ENCODE measurements around the gene PHACTR3. TPM values are rescaled to one million over a fixed set of nuclear protein-coding genes. Genes with fewer than 3 reads are reported as not detected.
"Not testable (repeated sequence)": the region's sequence is repeated elsewhere in the genome, so short reads cannot be mapped to it uniquely, and the experiment has no call there.

PHACTR3 gene
- total RNA-seq, 1 donor from 2014 or later, result 6.8 TPM

DNA sequence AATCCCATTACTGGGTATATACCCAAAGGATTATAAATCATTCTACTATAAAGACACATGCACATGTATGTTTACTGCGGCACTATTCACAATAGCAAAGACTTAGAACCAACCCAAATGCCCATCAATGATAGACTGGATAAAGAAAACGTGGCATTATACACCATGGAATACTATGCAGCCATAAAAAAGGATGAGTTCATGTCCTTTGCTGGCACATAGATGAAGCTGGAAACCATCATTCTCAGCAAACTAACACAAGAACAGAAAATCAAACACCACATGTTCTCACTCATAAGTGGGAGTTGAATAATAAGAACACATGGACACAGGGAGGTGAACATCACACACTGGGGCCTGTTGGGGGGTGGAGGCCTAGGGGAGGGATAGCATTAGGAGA, 285.7 kb downstream of the PHACTR3 start:
- ATAC-seq; intact Hi-C loops (cut with micrococcal nuclease): not testable (repeated sequence)

DNA sequence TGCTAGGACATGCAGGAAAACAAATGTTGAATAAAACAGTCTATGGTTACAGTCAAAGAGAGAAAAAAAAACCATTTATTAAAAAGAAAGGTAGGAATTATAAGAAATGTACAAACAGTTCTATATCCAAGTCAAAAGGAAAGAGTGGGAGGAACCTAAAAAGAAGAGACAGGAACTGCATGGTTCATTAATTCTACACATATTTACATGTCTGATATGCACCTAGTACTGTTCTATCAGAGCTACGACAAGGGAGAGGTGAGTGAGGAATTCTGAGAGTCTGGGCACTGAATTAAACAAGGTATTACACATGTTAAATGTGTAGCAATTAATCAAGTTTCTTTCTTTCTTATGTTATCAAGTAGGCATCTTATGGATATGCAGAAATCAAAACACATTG, 287.2 kb downstream of the PHACTR3 start:
- intact Hi-C loops (cut with micrococcal nuclease), result no loop called here
- no peak for DNase-seq

More for the DNA sequence above, 285.7 kb downstream of the PHACTR3 start:
- not testable (repeated sequence) for DNase-seq

DNA sequence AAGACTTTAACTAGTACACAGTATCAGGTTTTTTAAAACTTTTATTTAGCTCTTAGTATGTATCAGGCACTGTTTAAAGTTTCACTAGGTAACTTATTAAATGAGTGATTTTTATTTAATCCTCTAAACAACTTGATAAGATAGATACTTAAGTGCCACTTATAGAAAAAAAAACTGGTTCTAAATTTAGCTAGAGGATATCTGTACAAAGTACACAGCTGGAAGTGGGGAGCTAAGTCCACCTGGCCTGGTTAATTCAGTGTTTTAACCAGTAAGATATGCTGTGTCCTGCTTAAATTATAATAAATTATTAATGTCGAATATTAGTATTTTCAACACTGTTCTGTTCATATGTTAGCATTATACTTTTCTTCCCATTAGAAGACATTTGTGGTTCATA, 291.6 kb downstream of the PHACTR3 start:
- intact Hi-C loops (cut with micrococcal nuclease), result no loop called here
- peak; percentile 47 for ATAC-seq

More for the DNA sequence above, 287.2 kb downstream of the PHACTR3 start:
- ATAC-seq, result no peak

More for the DNA sequence above, 291.6 kb downstream of the PHACTR3 start:
- DNase-seq, result no peak

All from left ventricle myocardium superior (tissue), 1 donor.